Panc1 (cell line): ENCODE results near the gene DTNBP1. TPM values are rescaled to one million over a fixed set of nuclear protein-coding genes. Genes with fewer than 3 reads are reported as not detected.

Experiments
- ATAC-seq: fragments of 200-7000 bp; cut with Tn5 transposase; 2 replicates; pipeline ENCODE4 v1.9.1; 2020; ENCODE audit warnings: mild to moderate bottlenecking, moderate library complexity
- BruUV-seq: library from RNA; stranded (reverse); fragments of 400-500 nt; replicated peaks from 2 replicates; lab custom pipeline; 2021; lab: Mats Ljungman, UMichigan
- CTCF ChIA-PET: fragments of 300-600 bp; sonication (Branson Sonifier 250); formaldehyde crosslinking; loops from one replicate; lab custom pipeline; 2022; ENCODE audit warnings: antibody characterized with exemption; lab: Charles Lee
- POLR2A ChIA-PET: fragments of 300-600 bp; sonication (Branson Sonifier 250); formaldehyde crosslinking; loops from one replicate; lab custom pipeline; 2022; ENCODE audit warnings: antibody characterized with exemption; lab: Charles Lee
- DNase-seq: peaks from one replicate; pipeline ENCODE4 v3.0.0-alpha.2; 2010; ENCODE audit warnings: low read depth, low spot score
- H3K27ac ChIP-seq: 2 replicates; pipeline ENCODE4 v1.5.1; 2011; ENCODE audit warnings: mild to moderate bottlenecking, low read length, inconsistent platforms
- H3K27me3 ChIP-seq: fragments of 200-500 bp; sonication (Bioruptor generic); 2 replicates; pipeline ENCODE4 v1.6.0; 2014; ENCODE audit warnings: low read length, inconsistent platforms; ENCODE audit not compliant: control insufficient read depth, insufficient read depth
- H3K36me3 ChIP-seq: fragments of 200-500 bp; sonication (Bioruptor generic); 2 replicates; pipeline ENCODE4 v1.5.1; 2014; ENCODE audit warnings: inconsistent platforms, mild to moderate bottlenecking, low read length, moderate library complexity; ENCODE audit not compliant: control insufficient read depth, insufficient read depth
- H3K4me1 ChIP-seq: 2 replicates; pipeline ENCODE4 v1.5.1; 2011; ENCODE audit warnings: inconsistent platforms, mild to moderate bottlenecking, low read length, moderate library complexity; ENCODE audit not compliant: control insufficient read depth, insufficient read depth
- H3K4me3 ChIP-seq, 2 experiments: 2 replicates each; pipeline ENCODE4 v1.5.1; 2011 to 2012; ENCODE audit warnings: low read depth in 2 of 2, low read length in 2 of 2, mild to moderate bottlenecking in 2 of 2, inconsistent platforms in 1 of 2, moderate library complexity in 1 of 2
- H3K9me3 ChIP-seq: fragments of 200-500 bp; sonication (Bioruptor generic); 2 replicates; pipeline ENCODE4 v1.5.1; 2014; ENCODE audit warnings: low read depth, mild to moderate bottlenecking, inconsistent platforms, low read length, moderate library complexity; ENCODE audit not compliant: control insufficient read depth, insufficient read depth
- POLR2AphosphoS5 ChIP-seq: IDR thresholded peaks from 2 replicates; pipeline ENCODE4 v1.6.1; 2012; ENCODE audit warnings: mild to moderate bottlenecking, low read depth, low read length, moderate library complexity
- SIN3A ChIP-seq: IDR thresholded peaks from 2 replicates; pipeline ENCODE4 v1.6.1; 2012; ENCODE audit warnings: low read depth, mild to moderate bottlenecking, low read length, moderate library complexity, borderline replicate concordance; ENCODE audit not compliant: insufficient read depth
- TCF7L2 ChIP-seq: IDR thresholded peaks from 2 replicates; pipeline ENCODE4 v1.6.1; 2011; ENCODE audit warnings: mild to moderate bottlenecking, low read depth, low read length, inconsistent platforms
- in situ Hi-C: cut with HindIII; loops from 2 replicates; pipeline ENCODE4 v1.10.0; 2016; ENCODE audit warnings: low sequenced_read_pairs, low pct_unique_long_range_greater_than_20kb
- intact Hi-C: fragments of 100-400 bp; cut with micrococcal nuclease; formaldehyde crosslinking; loops from one replicate; pipeline ENCODE4 v1.10.0; 2022; ENCODE audit not compliant: unreplicated experiment
- total RNA-seq: library from RNA; stranded (reverse); gene quantifications from one replicate; pipeline ENCODE4 v1.2.1, GENCODE V29; 2021; ENCODE audit not compliant: unreplicated experiment
- TF ChIP-seq, protein P1 (sequence below), 2 experiments: IDR thresholded peaks; 2 replicates each; pipeline ENCODE4 v1.6.1; 2011 to 2012; ENCODE audit warnings: low read depth in 2 of 2, control low read depth in 1 of 2, low read length in 1 of 2, mild to moderate bottlenecking in 1 of 2, moderate library complexity in 1 of 2; ENCODE audit not compliant: insufficient read depth in 1 of 2
- TF ChIP-seq, protein P2 (sequence below): fragments of 450-650 bp; IDR thresholded peaks from 2 replicates; pipeline ENCODE4 v1.5.1; 2017; ENCODE audit warnings: mild to moderate bottlenecking

Gene DTNBP1
- total RNA-seq, 1 experiment from 2014 or later = 29.3 TPM

DNA sequence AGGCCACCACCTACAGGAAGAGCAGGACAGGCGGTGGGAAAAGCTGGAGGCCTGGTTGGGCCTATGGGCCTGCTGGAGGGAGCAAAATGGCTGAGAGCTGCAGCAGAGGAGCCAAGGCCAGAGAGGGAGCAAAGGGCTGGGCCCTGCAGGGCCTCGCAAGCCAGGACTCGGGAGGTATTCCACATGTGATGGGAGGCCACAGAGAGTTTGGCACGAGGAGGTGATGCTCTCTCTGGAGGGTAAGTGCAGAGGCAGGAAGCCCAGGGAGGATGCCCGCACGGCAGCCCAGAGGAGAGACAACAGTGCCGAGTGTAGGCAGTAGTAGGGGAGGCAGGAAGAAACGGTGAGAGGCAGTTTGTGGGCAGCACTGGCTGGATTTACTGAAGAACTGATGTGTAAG is 85.7 kb downstream of the DTNBP1 start:
- no TSS peak for BruUV-seq
- no peaks in the 10 kb centered on the region for H3K27me3 ChIP-seq
- no peak for ATAC-seq
- no peak for DNase-seq
- intact Hi-C loops (no loop called here), in situ Hi-C loops (no loop called here)
- TF ChIP-seq TCF7L2 = no peak
- no peak for TF ChIP-seq POLR2AphosphoS5
- TF ChIP-seq, protein P1, sequence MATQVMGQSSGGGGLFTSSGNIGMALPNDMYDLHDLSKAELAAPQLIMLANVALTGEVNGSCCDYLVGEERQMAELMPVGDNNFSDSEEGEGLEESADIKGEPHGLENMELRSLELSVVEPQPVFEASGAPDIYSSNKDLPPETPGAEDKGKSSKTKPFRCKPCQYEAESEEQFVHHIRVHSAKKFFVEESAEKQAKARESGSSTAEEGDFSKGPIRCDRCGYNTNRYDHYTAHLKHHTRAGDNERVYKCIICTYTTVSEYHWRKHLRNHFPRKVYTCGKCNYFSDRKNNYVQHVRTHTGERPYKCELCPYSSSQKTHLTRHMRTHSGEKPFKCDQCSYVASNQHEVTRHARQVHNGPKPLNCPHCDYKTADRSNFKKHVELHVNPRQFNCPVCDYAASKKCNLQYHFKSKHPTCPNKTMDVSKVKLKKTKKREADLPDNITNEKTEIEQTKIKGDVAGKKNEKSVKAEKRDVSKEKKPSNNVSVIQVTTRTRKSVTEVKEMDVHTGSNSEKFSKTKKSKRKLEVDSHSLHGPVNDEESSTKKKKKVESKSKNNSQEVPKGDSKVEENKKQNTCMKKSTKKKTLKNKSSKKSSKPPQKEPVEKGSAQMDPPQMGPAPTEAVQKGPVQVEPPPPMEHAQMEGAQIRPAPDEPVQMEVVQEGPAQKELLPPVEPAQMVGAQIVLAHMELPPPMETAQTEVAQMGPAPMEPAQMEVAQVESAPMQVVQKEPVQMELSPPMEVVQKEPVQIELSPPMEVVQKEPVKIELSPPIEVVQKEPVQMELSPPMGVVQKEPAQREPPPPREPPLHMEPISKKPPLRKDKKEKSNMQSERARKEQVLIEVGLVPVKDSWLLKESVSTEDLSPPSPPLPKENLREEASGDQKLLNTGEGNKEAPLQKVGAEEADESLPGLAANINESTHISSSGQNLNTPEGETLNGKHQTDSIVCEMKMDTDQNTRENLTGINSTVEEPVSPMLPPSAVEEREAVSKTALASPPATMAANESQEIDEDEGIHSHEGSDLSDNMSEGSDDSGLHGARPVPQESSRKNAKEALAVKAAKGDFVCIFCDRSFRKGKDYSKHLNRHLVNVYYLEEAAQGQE (IDR thresholded peaks at IDR 0.05; ENCODE audit: insufficient read depth in 1 of 2, low read depth in 2 of 2, low read length in 1 of 2) = no peak
- TF ChIP-seq, protein P2, sequence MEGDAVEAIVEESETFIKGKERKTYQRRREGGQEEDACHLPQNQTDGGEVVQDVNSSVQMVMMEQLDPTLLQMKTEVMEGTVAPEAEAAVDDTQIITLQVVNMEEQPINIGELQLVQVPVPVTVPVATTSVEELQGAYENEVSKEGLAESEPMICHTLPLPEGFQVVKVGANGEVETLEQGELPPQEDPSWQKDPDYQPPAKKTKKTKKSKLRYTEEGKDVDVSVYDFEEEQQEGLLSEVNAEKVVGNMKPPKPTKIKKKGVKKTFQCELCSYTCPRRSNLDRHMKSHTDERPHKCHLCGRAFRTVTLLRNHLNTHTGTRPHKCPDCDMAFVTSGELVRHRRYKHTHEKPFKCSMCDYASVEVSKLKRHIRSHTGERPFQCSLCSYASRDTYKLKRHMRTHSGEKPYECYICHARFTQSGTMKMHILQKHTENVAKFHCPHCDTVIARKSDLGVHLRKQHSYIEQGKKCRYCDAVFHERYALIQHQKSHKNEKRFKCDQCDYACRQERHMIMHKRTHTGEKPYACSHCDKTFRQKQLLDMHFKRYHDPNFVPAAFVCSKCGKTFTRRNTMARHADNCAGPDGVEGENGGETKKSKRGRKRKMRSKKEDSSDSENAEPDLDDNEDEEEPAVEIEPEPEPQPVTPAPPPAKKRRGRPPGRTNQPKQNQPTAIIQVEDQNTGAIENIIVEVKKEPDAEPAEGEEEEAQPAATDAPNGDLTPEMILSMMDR = no peak
- ChIA-PET POLR2A (no interaction called here), CTCF (no interaction called here)
- H3K4me3 ChIP-seq = no peak overlapping the region
- no peaks in the 10 kb centered on the region for H3K4me1 ChIP-seq
- no peak overlapping the region for H3K27ac ChIP-seq
- H3K36me3 ChIP-seq = no peaks in the 10 kb centered on the region
- no peaks in the 10 kb centered on the region for H3K9me3 ChIP-seq

DNA sequence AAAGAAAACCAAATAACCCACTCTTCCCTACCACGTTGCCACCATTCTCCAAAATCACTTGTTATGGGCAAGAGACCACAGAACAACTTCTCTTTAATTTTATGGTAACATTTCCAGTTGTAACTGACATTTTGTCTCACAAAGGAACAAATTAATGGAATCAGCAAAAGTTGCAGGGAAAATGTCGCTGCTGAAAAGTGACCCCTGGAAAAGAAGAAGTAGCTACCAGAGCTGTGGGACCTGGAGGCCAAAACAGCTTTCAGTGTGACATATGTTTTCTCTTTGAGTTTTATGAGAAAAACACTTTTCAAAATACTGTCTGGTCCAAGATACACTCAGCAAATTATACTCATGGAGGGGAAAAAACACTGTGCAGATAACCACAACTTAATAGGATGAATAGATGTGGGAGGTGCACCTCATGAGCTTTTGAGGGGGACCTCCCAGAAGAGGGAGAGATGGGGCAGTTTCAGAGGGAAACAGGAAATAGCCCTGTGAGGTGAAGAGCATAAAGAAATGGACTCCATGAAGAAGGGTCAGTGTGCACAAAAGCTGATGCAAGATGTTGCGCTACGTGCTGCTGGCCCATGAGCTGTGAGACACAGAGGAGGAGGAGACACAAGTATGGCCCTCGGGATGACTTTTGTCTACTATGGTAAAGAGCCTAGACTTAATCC is 87.3 kb downstream of the DTNBP1 start:
- BruUV-seq = no TSS peak
- no peak overlapping the region for H3K4me3 ChIP-seq
- CTCF ChIA-PET = no interaction called here

More for the DNA sequence above, 87.3 kb downstream of the DTNBP1 start:
- TF ChIP-seq TCF7L2 (no peak), POLR2AphosphoS5 (no peak), SIN3A (no peak)
- TF ChIP-seq, protein P1 (IDR thresholded peaks at IDR 0.05; ENCODE audit: insufficient read depth in 1 of 2, low read depth in 2 of 2, low read length in 1 of 2) = no peak
- TF ChIP-seq, protein P2 = no peak
- intact Hi-C loops (no loop called here), in situ Hi-C loops (no loop called here)
- Histone ChIP-seq H3K36me3 (no peaks in the 10 kb centered on the region), H3K9me3 (no peaks in the 10 kb centered on the region), H3K27me3 (no peaks in the 10 kb centered on the region), H3K27ac (no peak overlapping the region), H3K4me1 (no peaks in the 10 kb centered on the region)
- POLR2A ChIA-PET = no interaction called here
- ATAC-seq = no peak
- no peak for DNase-seq
